HFF-Myc (cell line): ENCODE data around the gene PCYT2.

Experiments
- DNase-seq: peaks from one replicate; pipeline ENCODE4 v3.0.0-alpha.2; 2011; ENCODE audit warnings: low read depth; ENCODE audit errors: extremely low read depth
- H3K4me3 ChIP-seq: replicated peaks from 2 replicates; pipeline ENCODE4 v1.5.1; 2011; ENCODE audit warnings: low read depth, mild to moderate bottlenecking, control low read depth, low read length
- TF ChIP-seq, protein P1 (sequence below): IDR thresholded peaks from 2 replicates; pipeline ENCODE4 v1.5.1; 2012; ENCODE audit warnings: mild to moderate bottlenecking, low read depth, low read length, control low read depth; ENCODE audit errors: missing control alignments

The PCYT2 gene

DNA sequence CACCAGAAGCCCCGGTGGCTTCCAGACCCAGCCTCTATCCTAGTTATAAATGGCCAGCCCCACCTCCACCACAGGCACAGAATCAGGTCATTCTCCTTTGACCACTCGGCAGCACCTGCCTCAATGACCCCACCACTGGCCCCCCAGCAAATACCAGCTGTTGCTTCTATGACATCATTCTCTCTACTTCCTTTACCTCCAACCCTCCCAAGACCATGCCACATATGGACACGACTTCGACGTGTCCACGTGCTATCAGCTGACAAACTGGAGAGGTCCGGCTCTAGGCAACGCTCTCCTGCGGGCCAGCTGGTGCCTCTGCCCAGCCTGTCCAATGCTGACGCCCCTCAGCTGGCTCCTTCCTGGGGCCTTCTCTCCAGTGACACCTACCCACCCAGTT, 25.7 kb downstream of the PCYT2 start:
- H3K4me3 ChIP-seq, result no peak overlapping the region
- DNase-seq, result no peak
- TF ChIP-seq, protein P1, sequence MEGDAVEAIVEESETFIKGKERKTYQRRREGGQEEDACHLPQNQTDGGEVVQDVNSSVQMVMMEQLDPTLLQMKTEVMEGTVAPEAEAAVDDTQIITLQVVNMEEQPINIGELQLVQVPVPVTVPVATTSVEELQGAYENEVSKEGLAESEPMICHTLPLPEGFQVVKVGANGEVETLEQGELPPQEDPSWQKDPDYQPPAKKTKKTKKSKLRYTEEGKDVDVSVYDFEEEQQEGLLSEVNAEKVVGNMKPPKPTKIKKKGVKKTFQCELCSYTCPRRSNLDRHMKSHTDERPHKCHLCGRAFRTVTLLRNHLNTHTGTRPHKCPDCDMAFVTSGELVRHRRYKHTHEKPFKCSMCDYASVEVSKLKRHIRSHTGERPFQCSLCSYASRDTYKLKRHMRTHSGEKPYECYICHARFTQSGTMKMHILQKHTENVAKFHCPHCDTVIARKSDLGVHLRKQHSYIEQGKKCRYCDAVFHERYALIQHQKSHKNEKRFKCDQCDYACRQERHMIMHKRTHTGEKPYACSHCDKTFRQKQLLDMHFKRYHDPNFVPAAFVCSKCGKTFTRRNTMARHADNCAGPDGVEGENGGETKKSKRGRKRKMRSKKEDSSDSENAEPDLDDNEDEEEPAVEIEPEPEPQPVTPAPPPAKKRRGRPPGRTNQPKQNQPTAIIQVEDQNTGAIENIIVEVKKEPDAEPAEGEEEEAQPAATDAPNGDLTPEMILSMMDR, result no peak

DNA sequence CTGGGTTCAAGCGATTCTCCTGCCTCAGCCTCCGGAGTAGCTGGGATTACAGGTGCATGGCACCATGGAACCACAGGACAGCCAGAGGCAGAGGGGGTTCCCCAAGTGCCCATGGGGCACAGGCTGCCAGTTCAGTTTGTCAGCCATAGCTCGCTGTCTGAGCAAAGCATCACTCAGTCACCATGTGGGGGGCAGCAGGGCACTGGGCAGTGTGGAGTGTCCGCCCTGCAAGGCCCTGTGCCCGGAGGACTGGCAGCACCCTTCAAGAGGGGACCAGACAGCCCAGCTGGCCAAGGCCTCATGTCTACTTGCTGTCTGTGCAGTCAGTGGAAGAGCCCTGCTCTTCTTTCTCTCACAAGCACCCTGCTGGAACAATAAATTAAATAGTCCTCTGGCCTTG, 26.2 kb downstream of the PCYT2 start:
- TF ChIP-seq, protein P1, result no peak
- H3K4me3 ChIP-seq, result no peak overlapping the region
- DNase-seq, result no peak

DNA sequence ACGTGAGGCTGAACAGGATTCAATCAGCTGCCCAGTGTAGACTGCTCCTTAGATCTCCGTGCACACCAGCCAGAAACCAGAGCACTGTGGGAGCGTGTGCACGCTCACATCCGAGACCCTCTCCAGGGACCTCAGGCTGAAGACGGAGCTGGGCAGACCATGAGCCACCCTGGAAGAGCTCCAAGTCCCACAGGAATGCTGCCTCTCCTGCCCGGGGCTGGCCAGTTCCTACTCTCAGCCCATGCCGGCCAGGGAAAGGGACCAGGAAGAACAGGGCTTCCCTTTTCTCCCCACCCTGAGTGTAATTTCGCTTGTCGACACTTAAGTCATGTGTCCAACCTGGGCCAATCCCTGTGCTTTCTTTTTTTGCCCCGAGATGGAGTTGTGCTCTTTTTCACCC, 26.7 kb downstream of the PCYT2 start:
- no peak overlapping the region for H3K4me3 ChIP-seq
- DNase-seq, result no peak
- TF ChIP-seq, protein P1, result no peak

DNA sequence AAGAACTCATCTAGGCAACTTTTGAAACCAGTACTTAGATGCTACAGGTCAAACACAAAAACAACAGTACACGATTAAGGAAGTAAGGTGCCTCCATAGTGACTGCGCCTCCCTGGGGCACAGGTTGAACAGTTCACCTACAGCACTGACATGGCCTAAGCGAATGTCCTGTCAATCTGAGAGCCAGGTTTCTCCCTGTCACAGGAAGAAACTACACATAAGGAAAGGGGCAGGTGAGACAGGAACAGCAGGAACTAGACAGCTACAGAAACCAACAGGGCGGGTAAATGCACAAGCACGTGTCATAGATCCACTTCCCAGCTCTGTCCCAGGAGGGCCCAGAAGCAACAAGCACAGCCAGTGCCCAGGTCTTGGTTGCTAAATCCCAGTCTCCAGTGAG, 32.1 kb downstream of the PCYT2 start:
- DNase-seq, result no peak
- TF ChIP-seq, protein P1, result no peak

DNA sequence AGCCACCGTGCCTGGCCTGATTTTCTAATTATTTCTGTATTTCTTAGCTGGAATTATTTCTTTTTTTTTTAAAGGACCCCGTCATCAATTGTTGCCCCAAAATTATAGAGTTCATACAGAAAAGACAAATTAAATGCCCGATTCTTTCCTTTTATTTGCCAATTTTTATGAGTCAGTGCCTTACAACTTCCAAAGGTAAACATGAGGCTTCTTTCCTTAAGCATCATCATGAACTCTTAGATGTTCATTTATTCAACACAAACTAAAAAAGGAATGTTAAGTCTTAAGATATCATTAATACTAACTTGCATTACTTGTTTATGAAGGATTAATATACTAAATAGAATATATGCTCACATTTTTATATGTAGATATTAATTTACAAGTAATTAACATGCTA, 32.9 kb downstream of the PCYT2 start:
- no peak overlapping the region for H3K4me3 ChIP-seq
- DNase-seq, result no peak
- TF ChIP-seq, protein P1, result no peak

More for the DNA sequence above, 32.1 kb downstream of the PCYT2 start:
- H3K4me3 ChIP-seq, result no peak overlapping the region

DNA sequence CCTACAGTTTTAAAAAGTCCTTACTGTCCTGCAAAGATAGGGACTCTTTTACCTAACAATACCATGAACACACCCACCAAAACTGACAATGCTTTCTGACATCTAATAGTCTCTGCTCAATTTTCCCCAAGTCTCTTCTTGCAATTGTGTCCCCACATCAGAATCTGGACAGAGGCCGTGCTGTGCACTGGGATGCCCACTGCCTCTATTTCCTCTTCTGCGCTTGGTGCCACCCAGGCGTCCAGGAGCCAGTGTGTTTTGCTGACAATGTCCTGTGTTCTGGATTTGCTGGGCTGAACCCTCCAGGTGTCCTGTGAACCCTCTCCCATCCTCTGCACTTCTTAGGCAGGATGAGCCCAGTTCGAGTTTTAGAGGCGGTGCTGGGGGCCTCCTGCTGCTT, 33.6 kb downstream of the PCYT2 start:
- TF ChIP-seq, protein P1, result no peak
- DNase-seq, result no peak
- H3K4me3 ChIP-seq, result no peak overlapping the region
